Right lobe of liver (tissue), 4 donors: ENCODE measurements around the gene RPP14.

Experiments
- CTCF ChIP-seq, 4 donors: fragments of 200-600 bp in 3 of 4; fragments of 450-650 bp in 1 of 4; IDR thresholded peaks; one replicate each; pipeline versions ENCODE4 v1.5.1 to v1.8.0; 2016 to 2022; ENCODE audit warnings: antibody characterized with exemption in 4 of 4, mild to moderate bottlenecking in 2 of 4
- POLR2A ChIP-seq: fragments of 450-650 bp; IDR thresholded peaks from one replicate; pipeline ENCODE4 v1.6.1; 2017; ENCODE audit warnings: antibody characterized with exemption, mild to moderate bottlenecking
- donor health status: DM: no; HTN: no; CAD: no.
- donor health status: DM: no; HTN: no; CAD: no.
- donor health status: DM: no; HTN: yes; CAD: no.

- peak; percentile 32 to 52 (median 45) for TF ChIP-seq CTCF (IDR thresholded peaks at IDR 0.05)
- no peak for TF ChIP-seq POLR2A
Observed at GRCh38 chr3:58307639-58308215, 1.7 kb downstream of the RPP14 start.
